Activated CD4-positive, alpha-beta T cell treated with anti-CD3 and anti-CD28 coated beads, Interleukin-2, Interleukin-6, amounts not matched to agents 100 ng/mL and 50 ng/mL, durations not matched to agents 16 hours and 8 hours (primary cell): ENCODE results near the gene RELA.
A peak's percentile ranks its signal among the peaks of the same experiment; 100 is the strongest.
"Not testable (repeated sequence)": the region's sequence is repeated elsewhere in the genome, so short reads cannot be mapped to it uniquely, and the experiment has no call there.

ENCODE experiments used
- DNase-seq: peaks from one replicate; pipeline ENCODE4 v3.0.0-alpha.2; 2020

RELA gene

DNA sequence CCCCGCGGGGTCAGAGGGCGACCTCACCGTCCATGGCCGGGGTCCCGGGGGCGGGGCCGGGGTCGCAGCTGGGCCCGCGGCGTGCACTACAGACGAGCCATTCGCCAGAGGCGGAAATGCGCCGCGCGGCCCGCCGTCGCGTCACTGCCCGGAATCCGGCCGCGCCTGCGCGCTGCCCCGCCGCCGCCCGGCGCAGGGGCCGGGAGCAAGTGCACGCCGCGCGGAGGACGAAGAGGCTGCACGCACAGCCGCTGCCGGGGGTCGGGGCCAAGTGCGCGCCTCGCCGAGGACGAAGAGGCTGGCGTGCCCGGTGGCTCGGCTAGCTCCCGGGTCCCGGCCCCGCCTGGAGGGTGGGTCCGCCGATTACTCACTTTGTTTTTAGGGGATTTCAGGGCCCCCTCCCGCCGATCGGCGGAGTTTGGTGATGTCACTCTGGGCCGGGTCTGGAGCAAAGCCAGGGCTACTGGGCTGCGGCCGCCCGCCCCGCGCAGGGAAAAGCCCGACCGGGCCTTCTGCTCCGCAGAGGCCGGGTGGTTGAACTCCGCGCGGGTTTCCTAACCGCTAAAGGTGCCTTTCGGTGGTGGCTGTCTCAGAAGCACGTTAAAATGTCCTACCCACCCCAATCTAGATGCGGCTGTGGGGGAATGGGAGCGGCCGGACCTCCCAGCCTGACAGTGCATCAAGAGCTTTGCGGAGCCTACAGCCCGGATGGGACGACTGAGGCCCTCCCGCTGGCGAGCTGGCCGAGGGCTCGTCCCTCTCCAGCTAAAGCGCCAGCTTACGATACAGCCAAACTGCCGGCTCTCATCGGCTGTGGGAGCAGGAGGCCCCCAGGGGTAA, at the start of gene RELA:
TSS of gene RELA (minus strand) at position 118 of the 840 bp plus-strand sequence. CDS start at position 34, 84 bp downstream.
- peak; percentile 93 for DNase-seq

DNA sequence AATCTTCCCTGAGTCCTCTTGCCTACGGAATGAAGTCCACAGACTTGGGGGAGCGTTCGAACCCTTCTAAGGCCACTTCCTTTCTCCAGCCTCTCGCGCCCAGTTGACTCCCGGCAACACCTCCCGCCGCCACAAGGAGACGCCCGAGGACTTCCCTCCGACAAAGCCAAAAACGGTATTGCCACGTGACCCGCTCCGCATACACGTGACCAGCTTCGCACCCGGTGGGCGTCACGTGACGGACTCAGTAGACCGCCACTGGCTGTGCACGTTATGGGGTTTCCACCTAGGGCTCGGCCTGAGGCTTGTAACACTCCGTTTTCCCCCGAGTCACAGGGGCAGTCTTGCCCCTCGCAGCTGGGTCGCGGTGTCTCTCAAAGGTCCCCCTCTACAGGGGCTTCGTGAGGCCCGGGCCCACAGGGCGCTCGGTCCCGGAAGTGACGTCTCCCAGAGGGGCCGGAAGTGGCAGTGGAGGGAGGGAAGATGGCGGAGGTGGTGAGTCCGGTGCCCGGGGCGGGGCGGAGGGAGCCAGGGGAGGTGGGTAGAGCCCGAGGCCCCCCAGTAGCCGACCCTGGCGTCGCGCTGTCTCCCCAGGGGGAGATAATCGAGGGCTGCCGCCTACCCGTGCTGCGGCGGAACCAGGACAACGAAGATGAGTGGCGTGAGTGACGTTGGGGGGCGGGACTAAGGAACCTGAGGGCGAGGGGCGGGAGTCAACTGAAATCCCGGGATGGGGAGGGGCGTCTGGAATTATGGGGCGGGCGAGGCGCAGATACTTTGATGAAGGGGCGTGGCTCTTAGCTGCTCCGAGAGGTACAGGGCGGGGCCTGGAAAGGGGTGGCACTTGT, 49.3 kb upstream of the RELA start, which contains the start of gene KAT5:
TSS of gene KAT5 (plus strand) at position 468 of the 848 bp plus-strand sequence. CDS start at position 484, 16 bp downstream.
- peak; percentile 99 for DNase-seq

- DNase-seq: no peak
Measured at GRCh38 chr11:65710421-65710820, 47.7 kb upstream of the RELA start.

- DNase-seq: no peak
Measured at GRCh38 chr11:65709661-65710060, 46.9 kb upstream of the RELA start.

DNA sequence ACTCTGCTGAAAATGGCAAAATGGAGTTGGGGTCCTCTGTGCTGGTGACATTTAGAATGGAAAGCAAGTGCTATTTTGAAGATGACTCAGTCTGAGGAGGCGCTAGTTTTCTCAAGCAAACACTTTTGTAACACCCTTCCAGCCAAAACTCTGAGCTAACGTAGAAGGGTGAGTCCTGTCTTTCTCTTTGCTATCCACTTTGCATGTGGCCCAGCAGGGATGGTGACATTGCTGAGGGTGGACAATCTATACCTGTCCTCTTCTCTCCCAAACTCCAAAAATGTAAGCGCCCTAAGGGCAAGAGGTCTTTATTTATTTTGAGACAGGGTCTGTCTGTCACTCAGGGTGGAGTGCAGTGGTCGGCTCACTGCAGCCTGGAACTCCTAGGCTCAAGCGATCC, 45.7 kb upstream of the RELA start:
- DNase-seq: no peak

- not testable (repeated sequence) for DNase-seq
Measured at GRCh38 chr11:65707002-65707401, 44.3 kb upstream of the RELA start.

DNA sequence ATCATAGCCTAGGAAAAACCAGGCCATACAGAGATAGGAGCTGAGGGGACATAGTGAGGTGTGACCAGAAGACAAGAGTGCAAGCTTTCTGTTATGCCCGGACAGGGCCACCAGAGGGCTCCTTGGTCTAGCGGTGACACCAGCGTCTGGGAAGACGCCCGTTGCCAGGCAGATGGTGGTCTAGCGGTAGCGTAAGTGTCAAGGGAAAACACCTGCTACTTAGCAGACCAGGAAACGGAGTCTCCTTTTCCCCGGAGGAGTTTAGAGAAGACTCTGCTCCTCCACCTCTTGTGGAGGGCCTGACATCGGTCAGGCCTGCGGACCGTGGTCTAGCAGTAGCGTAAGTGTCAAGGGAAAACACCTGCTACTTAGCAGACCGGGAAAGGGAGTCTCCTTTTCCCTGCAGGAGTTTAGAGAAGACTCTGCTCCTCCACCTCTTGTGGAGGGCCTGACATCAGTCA, 43.6 kb upstream of the RELA start:
- peak; percentile 82 for DNase-seq

DNA sequence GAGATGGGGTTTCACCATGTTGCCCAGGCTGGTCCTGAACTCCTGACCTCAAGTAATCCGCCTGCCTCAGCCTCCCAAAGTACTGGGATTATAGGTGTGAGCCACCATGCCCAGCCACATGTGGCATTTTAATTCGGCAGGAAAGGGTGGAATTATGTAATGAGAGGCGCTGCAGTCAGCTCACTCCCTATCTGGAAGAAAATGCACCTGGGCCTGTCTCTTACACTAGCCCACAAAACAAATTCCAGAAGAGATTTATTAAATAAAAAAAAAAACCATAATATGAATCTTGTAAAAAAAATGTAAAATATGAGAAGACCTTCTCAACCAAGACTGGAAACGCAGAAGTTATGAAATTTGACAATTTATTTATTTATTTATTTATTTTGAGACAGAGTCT, 41.1 kb upstream of the RELA start:
- no peak for DNase-seq

DNA sequence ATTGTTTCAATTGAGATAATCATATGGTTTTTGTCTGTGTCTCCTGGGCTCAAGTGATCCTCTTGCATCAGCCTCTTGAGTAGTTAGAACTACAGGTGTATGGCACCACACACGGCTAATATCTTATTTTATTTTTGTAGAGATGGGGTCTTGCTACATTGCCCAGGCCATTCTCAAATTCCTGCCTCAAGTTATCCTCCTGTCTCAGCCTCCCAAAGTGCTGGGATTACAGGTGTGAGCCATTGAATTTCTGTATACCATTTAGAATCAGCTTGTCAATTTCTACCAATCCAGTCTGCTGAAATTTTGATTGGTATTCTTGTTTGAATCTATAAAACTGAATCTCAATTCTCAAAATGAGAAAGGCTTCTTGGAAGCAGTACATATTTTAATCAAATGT, 39.0 kb upstream of the RELA start:
- DNase-seq: no peak

DNA sequence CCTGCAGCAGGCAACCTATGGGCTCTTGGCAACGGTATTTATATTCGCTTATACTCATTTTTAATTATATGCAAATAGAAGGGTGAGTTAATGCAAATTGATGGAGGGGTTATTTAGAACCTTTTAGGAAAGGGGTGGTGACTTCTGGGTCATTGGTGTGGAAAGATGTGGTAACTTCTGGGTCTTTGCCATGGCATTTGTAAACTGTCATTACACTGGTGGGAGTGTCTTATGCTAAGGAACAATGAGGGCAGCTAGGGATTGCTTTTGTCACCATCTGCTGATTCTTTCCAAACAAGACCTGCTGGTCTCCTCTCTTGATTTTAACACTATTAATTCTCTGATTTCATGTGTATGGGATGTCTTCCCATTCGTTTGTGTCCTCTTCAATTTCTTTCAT, 37.7 kb upstream of the RELA start:
- no peak for DNase-seq

DNA sequence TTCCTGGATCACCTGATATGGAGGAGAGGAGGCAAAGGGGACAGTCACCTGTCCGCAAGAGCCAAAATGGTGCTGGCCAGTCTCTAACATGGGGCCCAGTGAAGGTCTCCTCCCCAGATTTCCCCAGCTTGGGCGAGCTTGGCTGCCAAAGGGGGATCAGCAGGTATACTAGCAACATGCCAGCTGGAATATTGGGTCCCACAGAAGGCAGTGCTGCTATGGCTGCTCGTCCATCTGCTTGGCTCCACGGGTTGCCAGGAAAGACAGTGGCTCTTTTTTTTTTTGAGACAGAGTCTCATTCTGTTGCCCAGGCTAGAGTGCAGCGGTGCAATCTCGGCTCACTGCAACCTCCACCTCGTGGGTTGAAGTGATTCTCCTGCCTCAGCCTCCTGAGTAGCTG, 36.6 kb upstream of the RELA start:
- DNase-seq: no peak

GRCh38 chr11:65698205-65698604, 35.5 kb upstream of the RELA start:
- DNase-seq: no peak

DNA sequence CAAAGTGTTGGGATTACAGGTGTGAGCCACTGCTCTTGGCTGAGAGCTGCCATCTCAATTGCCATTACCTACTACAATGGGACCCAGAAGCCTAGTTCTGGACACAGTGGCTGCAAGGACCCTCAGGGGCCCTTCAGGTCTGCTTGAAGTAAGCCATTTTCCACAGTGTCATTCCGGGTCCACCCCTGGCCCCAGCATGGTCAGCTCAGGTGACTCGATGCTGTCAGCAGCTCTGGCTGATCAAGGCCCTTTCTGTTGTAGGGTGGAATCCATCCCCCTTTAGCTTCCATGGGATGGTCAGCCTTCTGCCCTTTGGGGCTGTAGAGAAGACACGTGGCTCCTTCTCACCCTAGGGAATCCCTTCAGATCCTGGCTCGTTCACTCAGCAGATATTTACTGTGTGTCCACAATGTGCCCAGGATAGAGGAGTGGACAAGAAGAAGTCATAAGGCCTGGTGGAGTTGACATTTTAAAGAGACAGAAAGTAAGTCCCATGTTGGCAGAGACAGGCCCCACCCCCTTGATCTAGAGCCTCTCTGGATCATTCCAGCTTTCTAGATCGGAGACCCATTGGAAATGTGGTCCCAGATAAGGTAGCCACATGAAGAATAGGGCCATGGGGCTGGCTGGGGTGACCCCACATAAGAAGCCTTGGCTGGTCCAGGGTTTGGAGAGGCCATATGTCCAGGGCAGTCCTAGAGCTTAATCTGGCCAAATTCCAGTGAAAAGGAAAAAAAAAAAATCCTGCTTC, 34.3 kb upstream of the RELA start:
- DNase-seq: no peak

GRCh38 chr11:65695459-65696241, 32.9 kb upstream of the RELA start:
- no peak for DNase-seq

DNA sequence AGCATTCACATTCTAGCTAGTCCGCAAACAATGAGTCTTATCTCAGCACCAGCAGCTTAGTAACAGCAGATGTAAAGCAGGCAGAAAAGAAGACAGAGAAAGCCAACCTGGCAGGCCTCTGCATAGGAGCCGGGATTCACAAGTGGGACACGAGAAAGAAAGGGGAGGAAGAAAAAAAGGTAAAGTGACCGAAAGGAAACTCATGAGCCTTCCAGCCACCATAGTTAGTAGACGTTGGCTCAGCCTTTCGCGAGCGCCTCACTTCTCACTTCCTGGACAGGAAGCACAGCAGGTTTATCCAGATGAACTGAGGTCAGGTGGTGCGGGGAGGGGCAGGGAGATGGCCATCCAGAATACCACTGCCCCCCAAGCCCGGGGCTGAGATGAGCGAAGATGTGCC, 29.7 kb upstream of the RELA start:
- no peak for DNase-seq

DNA sequence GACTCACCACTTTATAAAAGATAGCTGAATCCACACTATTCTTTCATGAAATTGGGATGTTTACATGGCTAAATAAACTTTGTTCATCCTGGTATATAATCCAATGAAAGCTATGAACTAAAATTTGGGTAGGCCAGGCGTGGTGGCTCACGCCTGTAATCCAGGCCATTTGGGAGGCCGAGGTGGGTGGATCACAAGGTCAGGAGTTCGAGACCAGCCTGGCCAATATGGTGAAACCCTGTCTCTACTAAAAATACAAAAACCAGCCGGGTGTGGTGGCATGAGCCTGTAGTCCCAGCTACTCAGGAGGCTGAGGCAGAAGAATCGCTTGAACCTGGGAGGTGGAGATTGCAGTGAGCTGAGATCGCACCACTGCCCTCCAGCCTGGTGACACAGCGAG, 29.1 kb upstream of the RELA start:
- not testable (repeated sequence) for DNase-seq

DNA sequence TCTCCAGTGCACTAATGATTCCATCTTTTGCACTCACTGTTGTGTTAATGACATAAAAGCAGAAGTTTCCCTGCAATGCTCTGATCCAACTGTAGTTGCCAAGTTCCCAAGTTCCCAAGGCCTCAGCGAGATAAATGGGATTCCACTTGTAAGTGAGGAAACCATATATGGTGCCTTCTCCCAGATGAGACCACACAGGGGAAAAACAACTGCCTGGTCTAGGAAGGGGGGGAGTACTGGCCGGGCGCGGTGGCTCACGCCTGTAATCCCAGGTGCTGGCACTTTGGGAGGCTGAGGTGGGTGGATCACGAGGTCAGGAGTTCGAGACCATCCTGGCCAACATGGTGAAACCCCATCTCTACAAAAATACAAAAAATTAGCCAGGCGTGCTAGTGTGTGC, 23.3 kb upstream of the RELA start:
- DNase-seq: no peak

GRCh38 chr11:65683480-65683879, 20.8 kb upstream of the RELA start:
- DNase-seq: not testable (repeated sequence)

DNA sequence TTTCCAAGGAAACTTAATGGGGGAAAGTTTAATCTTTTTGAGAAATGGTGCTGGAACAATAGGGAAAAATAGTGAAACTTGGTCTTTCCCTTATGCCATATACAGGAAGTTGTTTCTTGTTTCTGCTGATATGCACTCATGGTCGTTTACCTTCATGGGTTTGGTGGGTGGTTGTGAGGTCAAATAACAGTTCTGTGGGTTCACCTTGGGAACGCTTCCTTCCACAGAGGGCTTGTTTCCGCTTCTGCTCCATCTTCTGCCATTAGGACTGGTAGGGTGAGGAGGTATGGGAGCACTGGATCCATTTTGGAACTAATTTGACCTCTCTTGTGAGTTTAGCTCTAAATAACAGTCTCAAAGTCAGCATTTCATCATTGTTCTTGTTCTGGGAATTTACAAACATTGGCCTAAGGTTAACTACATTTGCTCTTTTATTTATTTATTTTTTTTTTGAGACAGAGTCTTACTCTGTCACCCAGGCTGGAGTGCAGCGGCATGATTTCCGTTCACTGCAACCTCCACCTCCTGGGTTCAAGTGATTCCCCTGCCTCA, 17.6 kb upstream of the RELA start:
- no peak for DNase-seq

- no peak for DNase-seq
Measured at GRCh38 chr11:65672982-65673381, 10.3 kb upstream of the RELA start.

GRCh38 chr11:65672180-65672860, 9.6 kb upstream of the RELA start:
- DNase-seq: no peak
